Thyroid gland (tissue), 4 donors: ENCODE measurements around the gene RNASEH2B. TPM values are rescaled to one million over a fixed set of nuclear protein-coding genes. Genes with fewer than 3 reads are reported as not detected.

Experiments used
- DNase-seq, 2 donors: peaks; one replicate each; pipeline ENCODE4 v3.0.0-alpha.2; 2019
- H3K27ac ChIP-seq, 3 donors: fragments of 200-600 bp; sonication (generic); 1 replicate in 2 of 3; 2 replicates in 1 of 3; pipeline ENCODE4 v1.5.1; 2016 to 2019; ENCODE audit warnings: mild to moderate bottlenecking in 1 of 3, moderate library complexity in 1 of 3
- H3K27me3 ChIP-seq: fragments of 200-600 bp; sonication (generic); one replicate; pipeline ENCODE4 v1.5.1; 2019
- H3K36me3 ChIP-seq, 2 donors: fragments of 200-600 bp; sonication (generic); one replicate each; pipeline ENCODE4 v1.5.1; 2016 to 2019
- H3K4me1 ChIP-seq, 2 donors: fragments of 200-600 bp; sonication (generic); one replicate each; pipeline ENCODE4 v1.5.1; 2017 to 2019
- H3K4me3 ChIP-seq, 3 donors: fragments of 200-600 bp; sonication (generic); replicated peaks in 1 of 3; 1 replicate in 2 of 3; 2 replicates in 1 of 3; pipeline ENCODE4 v1.5.1; 2016; ENCODE audit warnings: mild to moderate bottlenecking in 1 of 3
- H3K9me3 ChIP-seq: fragments of 200-600 bp; sonication (generic); one replicate; pipeline ENCODE4 v1.5.1; 2017
- CTCF ChIP-seq, 6 experiments: fragments of 200-600 bp in 3 of 6; fragments of 450-650 bp in 3 of 6; sonication (generic) in 3 of 6; IDR thresholded peaks; one replicate each; pipeline ENCODE4 v1.5.1; 2016 to 2019; ENCODE audit warnings: antibody characterized with exemption in 6 of 6, mild to moderate bottlenecking in 2 of 6, inconsistent platforms in 1 of 6, moderate library complexity in 1 of 6
- POLR2A ChIP-seq, 2 donors: fragments of 450-650 bp; IDR thresholded peaks; one replicate each; pipeline ENCODE4 v1.6.1; 2017; ENCODE audit warnings: antibody characterized with exemption in 2 of 2, mild to moderate bottlenecking in 2 of 2, moderate library complexity in 1 of 2
- whole genome bisulfite sequencing, 2 donors: methylation state at CpG; one replicate each; pipeline ENCODE4 v1.1.5; 2017; 5-methylcytosine and 5-hydroxymethylcytosine counted together
- intact Hi-C: fragments of 100-400 bp; cut with DNase I; formaldehyde crosslinking; loops from one replicate; pipeline ENCODE4 v1.15.1; 2023
- total RNA-seq, 4 donors: library from RNA; depleted of rRNA; stranded (reverse); fragments of >200 nt; gene quantifications; one replicate each; pipeline ENCODE4 v1.2.3, GENCODE V29; 2016

The RNASEH2B gene
- total RNA-seq, 4 donors from 2014 or later: 51.5 to 116 (median 79.8) TPM

GRCh38 chr13:50936679-50937078 is 27.1 kb downstream of the RNASEH2B start:
- intact Hi-C loops: no loop called here
- no peak overlapping the region for H3K4me3 ChIP-seq
- 75 to 92% methylated on average over 2 of the region's 2 CpGs for WGBS, 2 donors
- TF ChIP-seq CTCF (IDR thresholded peaks at IDR 0.05): no peak
- TF ChIP-seq POLR2A (IDR thresholded peaks at IDR 0.05): no peak
- no peaks in the 10 kb centered on the region for H3K27me3 ChIP-seq
- no peaks in the 10 kb centered on the region for H3K4me1 ChIP-seq
- no peaks in the 10 kb centered on the region for H3K36me3 ChIP-seq
- no peak overlapping the region for H3K27ac ChIP-seq
- H3K9me3 ChIP-seq: no peaks in the 10 kb centered on the region
- DNase-seq: no peak

- no peak overlapping the region for H3K4me3 ChIP-seq
- no peaks in the 10 kb centered on the region for H3K4me1 ChIP-seq
- H3K27me3 ChIP-seq: no peaks in the 10 kb centered on the region
- H3K27ac ChIP-seq: no peak overlapping the region
- no peak for TF ChIP-seq CTCF (IDR thresholded peaks at IDR 0.05)
- no peak for TF ChIP-seq POLR2A (IDR thresholded peaks at IDR 0.05)
- peaks cover 0 to 2% of the 10 kb centered on the region in 2 donors for H3K36me3 ChIP-seq
- 50 to 72% methylated on average over 2 of the region's 2 CpGs for WGBS, 2 donors
- H3K9me3 ChIP-seq: no peaks in the 10 kb centered on the region
- intact Hi-C loops: no loop called here
- no peak for DNase-seq
These were observed 30.9 kb downstream of the RNASEH2B start for GRCh38 chr13:50940509-50940908.

GRCh38 chr13:50941146-50941545 is 31.6 kb downstream of the RNASEH2B start:
- TF ChIP-seq POLR2A (IDR thresholded peaks at IDR 0.05) (no peak), CTCF (IDR thresholded peaks at IDR 0.05) (no peak)
- Histone ChIP-seq H3K4me1 (no peaks in the 10 kb centered on the region), H3K9me3 (no peaks in the 10 kb centered on the region), H3K36me3 (peaks cover 0 to 2% of the 10 kb centered on the region in 2 donors), H3K27me3 (no peaks in the 10 kb centered on the region), H3K4me3 (no peak overlapping the region), H3K27ac (no peak overlapping the region)
- intact Hi-C loops: no loop called here
- 95% methylated on average over 2 of the region's 2 CpGs for WGBS, 2 donors
- DNase-seq: no peak

- no peaks in the 10 kb centered on the region for H3K27me3 ChIP-seq
- no peaks in the 10 kb centered on the region for H3K9me3 ChIP-seq
- DNase-seq: no peak
- no peaks in the 10 kb centered on the region for H3K4me1 ChIP-seq
- no peak overlapping the region for H3K4me3 ChIP-seq
- TF ChIP-seq POLR2A (IDR thresholded peaks at IDR 0.05) (no peak), CTCF (IDR thresholded peaks at IDR 0.05) (no peak)
- peaks cover 0 to 2% of the 10 kb centered on the region in 2 donors for H3K36me3 ChIP-seq
- no peak overlapping the region for H3K27ac ChIP-seq
- 82 to 84% methylated on average over 3 of the region's 3 CpGs for WGBS, 2 donors
- intact Hi-C loops: no loop called here
These were observed 33.2 kb downstream of the RNASEH2B start for GRCh38 chr13:50942630-50943311.

GRCh38 chr13:50945669-50946068 is 36.1 kb downstream of the RNASEH2B start:
- TF ChIP-seq CTCF (IDR thresholded peaks at IDR 0.05) (no peak), POLR2A (IDR thresholded peaks at IDR 0.05) (no peak)
- Histone ChIP-seq H3K27ac (no peak overlapping the region), H3K4me1 (peaks cover 0 to 15% of the 10 kb centered on the region in 2 donors), H3K36me3 (peaks cover 2 to 5% of the 10 kb centered on the region in 2 donors), H3K4me3 (no peak overlapping the region), H3K27me3 (no peaks in the 10 kb centered on the region), H3K9me3 (no peaks in the 10 kb centered on the region)
- intact Hi-C loops: no loop called here
- 100% methylated on average over 1 of the region's 1 CpG for WGBS, 2 donors
- DNase-seq: no peak
